ENCODE results near the gene HHEX.

HHEX gene

DNA sequence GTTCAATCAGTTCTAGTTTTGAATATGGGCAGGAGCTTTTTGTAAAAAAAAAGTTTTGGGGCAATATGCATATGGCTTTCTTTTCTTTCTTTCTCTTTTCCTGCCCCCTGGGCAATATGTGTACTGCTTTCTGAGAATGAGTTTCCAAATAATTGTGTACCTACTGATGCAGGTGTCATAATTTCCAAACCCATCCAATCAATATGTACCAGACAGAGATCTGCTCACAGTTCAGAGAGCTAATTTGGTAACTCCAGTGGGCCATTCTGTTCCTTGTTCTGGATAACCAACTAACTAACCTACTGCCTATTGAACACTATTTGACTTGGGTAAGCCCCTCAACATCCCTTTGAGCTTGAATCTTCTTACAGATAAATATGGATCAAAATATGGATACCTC, 32.6 kb downstream of the HHEX start:
- TF ChIP-seq POLR2A (IDR thresholded peaks at IDR 0.05; ENCODE audit: extremely low read depth, insufficient read length), result no peak
- TF ChIP-seq, protein P1, sequence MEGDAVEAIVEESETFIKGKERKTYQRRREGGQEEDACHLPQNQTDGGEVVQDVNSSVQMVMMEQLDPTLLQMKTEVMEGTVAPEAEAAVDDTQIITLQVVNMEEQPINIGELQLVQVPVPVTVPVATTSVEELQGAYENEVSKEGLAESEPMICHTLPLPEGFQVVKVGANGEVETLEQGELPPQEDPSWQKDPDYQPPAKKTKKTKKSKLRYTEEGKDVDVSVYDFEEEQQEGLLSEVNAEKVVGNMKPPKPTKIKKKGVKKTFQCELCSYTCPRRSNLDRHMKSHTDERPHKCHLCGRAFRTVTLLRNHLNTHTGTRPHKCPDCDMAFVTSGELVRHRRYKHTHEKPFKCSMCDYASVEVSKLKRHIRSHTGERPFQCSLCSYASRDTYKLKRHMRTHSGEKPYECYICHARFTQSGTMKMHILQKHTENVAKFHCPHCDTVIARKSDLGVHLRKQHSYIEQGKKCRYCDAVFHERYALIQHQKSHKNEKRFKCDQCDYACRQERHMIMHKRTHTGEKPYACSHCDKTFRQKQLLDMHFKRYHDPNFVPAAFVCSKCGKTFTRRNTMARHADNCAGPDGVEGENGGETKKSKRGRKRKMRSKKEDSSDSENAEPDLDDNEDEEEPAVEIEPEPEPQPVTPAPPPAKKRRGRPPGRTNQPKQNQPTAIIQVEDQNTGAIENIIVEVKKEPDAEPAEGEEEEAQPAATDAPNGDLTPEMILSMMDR (IDR thresholded peaks at IDR 0.05; ENCODE audit: low read depth, low read length), result no peak
- TF ChIP-seq MAX (IDR thresholded peaks at IDR 0.05; ENCODE audit: low read depth, low read length), result no peak
- H3K4me3 ChIP-seq (ENCODE audit: low read depth, low read length), result no peak overlapping the region
- DNase-seq (ENCODE audit: low read depth), result no peak

GRCh38 chr10:92727141-92727540, 37.4 kb downstream of the HHEX start:
- no peak for TF ChIP-seq POLR2A (IDR thresholded peaks at IDR 0.05; ENCODE audit: extremely low read depth, insufficient read length)
- no peak for TF ChIP-seq MAX (IDR thresholded peaks at IDR 0.05; ENCODE audit: low read depth, low read length)
- TF ChIP-seq MYC (IDR thresholded peaks at IDR 0.05; ENCODE audit: low read depth, low read length), result no peak
- TF ChIP-seq, protein P1 (IDR thresholded peaks at IDR 0.05; ENCODE audit: low read depth, low read length), result no peak
- no peak for DNase-seq (ENCODE audit: low read depth)
- H3K4me3 ChIP-seq (ENCODE audit: low read depth, low read length), result no peak overlapping the region

DNA sequence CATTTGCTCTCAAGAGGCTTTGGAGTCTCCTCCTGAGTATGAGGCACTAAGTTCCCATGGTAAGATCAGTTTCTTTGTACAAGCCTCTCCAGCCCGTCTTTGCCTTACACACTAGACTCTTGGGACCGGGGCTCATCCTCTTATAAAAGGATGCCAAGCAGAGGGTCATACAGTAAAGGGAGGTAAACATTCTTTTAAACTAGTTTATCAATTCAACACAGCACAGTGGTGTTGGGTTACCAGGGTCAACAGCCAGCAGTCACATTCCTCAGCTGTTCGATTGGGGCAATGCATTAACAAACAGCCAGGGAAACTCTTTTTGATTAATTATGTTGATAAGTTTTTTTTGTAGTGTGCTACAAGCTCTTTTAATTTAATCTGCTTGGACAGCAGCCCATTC, 37.8 kb downstream of the HHEX start:
- no peak overlapping the region for H3K4me3 ChIP-seq (ENCODE audit: low read depth, low read length)
- no peak for DNase-seq (ENCODE audit: low read depth)
- TF ChIP-seq, protein P1 (IDR thresholded peaks at IDR 0.05; ENCODE audit: low read depth, low read length), result no peak
- no peak for TF ChIP-seq MAX (IDR thresholded peaks at IDR 0.05; ENCODE audit: low read depth, low read length)
- no peak for TF ChIP-seq POLR2A (IDR thresholded peaks at IDR 0.05; ENCODE audit: extremely low read depth, insufficient read length)
- TF ChIP-seq MYC (IDR thresholded peaks at IDR 0.05; ENCODE audit: low read depth, low read length), result no peak

DNA sequence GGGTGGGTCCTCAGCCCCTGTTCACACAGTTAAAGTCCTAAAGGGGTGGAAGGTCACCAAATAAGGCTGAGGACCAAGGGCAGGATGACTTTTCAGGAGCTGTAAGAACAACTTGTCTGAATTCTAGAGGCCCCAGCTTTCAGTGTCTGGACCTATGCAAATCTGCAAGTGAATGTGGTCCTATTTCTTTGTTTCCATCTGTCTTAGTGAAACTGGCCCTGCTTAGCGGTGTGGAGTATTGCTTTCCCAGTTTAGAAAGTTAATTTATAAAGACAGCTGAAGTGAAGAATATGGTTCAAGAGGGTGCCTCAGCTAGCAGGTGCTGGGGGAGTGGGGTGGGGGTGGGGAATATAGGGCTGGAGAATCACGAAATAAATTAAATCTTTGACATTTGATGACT, 40.1 kb downstream of the HHEX start:
- TF ChIP-seq, protein P1 (IDR thresholded peaks at IDR 0.05; ENCODE audit: low read depth, low read length), result no peak
- no peak for TF ChIP-seq MAX (IDR thresholded peaks at IDR 0.05; ENCODE audit: low read depth, low read length)
- TF ChIP-seq MYC (IDR thresholded peaks at IDR 0.05; ENCODE audit: low read depth, low read length), result no peak
- TF ChIP-seq POLR2A (IDR thresholded peaks at IDR 0.05; ENCODE audit: extremely low read depth, insufficient read length), result no peak
- no peak overlapping the region for H3K4me3 ChIP-seq (ENCODE audit: low read depth, low read length)
- no peak for DNase-seq (ENCODE audit: low read depth)

DNA sequence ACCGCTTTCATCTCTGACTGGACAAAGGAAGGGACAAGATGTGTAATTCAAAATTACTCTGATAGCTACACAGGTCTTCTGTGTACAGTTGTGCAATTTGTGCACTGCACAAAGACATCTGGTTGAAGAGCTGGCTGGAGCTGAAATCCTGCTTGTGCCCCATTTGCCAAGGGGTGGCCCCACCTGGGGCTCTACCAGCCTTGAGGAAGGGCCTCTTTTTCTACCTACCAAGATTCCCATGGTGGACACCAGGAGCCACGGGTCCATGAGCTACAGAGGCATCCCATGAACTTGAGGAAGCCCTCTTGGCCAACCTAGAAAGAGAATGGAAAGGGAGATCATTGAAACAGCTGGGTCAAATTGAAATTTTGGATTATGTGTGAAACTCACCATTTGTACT, 43.2 kb downstream of the HHEX start:
- TF ChIP-seq MAX (IDR thresholded peaks at IDR 0.05; ENCODE audit: low read depth, low read length), result no peak
- no peak for TF ChIP-seq MYC (IDR thresholded peaks at IDR 0.05; ENCODE audit: low read depth, low read length)
- no peak for TF ChIP-seq POLR2A (IDR thresholded peaks at IDR 0.05; ENCODE audit: extremely low read depth, insufficient read length)
- TF ChIP-seq, protein P1 (IDR thresholded peaks at IDR 0.05; ENCODE audit: low read depth, low read length), result no peak
- no peak overlapping the region for H3K4me3 ChIP-seq (ENCODE audit: low read depth, low read length)
- no peak for DNase-seq (ENCODE audit: low read depth)

DNA sequence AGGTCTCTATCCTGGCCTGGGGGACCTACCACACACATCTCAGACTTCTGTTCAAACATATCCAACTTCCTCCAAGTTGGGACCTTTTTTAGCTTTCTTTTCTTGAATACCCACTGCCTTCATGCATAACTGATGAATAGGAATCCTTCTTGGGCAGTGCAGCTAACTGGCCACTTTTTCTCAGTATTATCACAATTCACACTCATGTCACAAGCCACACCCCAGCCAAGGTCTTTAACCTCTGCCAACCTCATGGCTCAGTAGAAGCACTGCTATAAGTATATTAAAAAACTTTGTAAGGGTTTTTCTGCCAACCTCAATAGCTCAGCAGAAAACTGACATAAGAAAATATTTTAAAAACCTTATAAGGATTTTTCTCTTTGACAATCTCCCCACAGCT, 44.5 kb downstream of the HHEX start:
- TF ChIP-seq POLR2A (IDR thresholded peaks at IDR 0.05; ENCODE audit: extremely low read depth, insufficient read length), result no peak
- TF ChIP-seq MYC (IDR thresholded peaks at IDR 0.05; ENCODE audit: low read depth, low read length), result no peak
- no peak for TF ChIP-seq MAX (IDR thresholded peaks at IDR 0.05; ENCODE audit: low read depth, low read length)
- TF ChIP-seq, protein P1 (IDR thresholded peaks at IDR 0.05; ENCODE audit: low read depth, low read length), result no peak
- no peak overlapping the region for H3K4me3 ChIP-seq (ENCODE audit: low read depth, low read length)
- DNase-seq (ENCODE audit: low read depth), result no peak

Measured in NB4 (cell line).